Activated CD4-positive, alpha-beta T cell treated with anti-CD3 and anti-CD28 coated beads for 1 hour (primary cell): Measurements from ENCODE around the gene GRM5.
"Not testable (repeated sequence)": the region's sequence is repeated elsewhere in the genome, so short reads cannot be mapped to it uniquely, and the experiment has no call there.

Source experiments
- DNase-seq: peaks from one replicate; pipeline ENCODE4 v3.0.0-alpha.2; 2020

GRM5 gene

DNA sequence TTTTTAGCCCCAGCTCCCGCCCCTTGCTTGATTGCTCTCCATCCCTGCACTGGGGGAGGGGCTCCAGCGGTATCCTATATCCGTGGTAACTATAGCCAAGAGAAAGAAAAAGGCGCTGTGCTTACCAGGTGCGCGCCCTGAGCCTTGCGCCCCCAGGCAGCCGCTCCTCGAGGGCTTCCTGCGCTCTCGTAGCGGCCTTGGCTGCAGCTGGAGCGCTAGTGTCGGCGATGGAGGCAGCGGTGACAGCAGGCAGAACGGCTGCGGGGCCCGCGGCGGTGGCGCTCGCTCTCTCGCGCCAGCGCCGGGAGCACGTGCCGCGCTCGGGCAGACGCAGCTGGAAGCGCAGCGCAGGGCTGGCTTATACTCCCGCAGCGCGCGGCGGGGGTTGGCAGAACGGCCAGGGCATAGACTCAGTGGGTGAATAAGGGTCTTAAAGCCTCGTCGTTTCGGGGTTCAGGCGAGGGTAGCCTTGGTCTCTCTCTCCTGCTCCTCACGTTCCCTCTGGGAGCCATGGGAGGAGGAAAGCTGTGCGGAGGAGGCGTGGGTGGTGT, at the start of gene GRM5:
Gene GRM5 (minus strand): TSS at position 332 of the 551 bp plus-strand sequence. CDS start 18,110 bp downstream, outside the sequence.
- not testable (repeated sequence) for DNase-seq

DNA sequence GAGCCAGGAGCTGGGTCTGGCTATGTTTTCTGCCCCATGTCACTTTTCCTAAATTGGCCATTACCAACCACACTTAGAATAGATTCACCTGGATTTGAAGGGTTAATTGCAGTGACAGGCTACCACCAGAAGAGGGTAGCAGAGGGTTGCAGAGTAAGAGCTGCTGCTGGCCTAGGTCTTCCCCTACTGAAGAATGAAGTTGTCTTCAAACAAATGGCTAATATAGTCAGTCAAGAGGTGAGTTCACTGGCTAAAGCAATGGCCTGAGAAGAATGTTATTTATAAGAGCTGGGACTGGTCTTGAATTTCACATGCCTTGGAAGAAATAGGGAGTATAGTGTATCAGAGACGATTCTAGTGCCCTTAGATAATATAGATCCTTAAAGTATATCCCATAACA, 32.2 kb upstream of the GRM5 start:
- DNase-seq, result not testable (repeated sequence)

DNA sequence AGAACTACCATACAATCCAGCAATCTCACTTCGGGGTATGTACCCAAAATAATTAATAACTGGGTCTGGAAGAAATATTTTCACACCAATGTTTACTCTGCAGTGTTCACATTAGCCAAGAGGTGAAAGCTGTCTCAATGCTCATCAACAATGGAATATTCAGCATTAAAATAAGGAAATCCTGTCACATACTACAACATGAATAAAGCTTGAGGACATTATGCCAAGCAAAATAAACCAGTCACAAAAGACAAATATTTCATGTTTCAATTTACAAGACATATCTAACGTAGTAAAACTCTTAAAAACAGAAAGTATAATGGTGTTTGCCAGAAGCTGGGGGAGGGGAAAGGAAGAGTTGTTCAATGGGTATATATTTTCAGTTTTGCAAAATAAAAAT, 28.0 kb upstream of the GRM5 start:
- not testable (repeated sequence) for DNase-seq

DNA sequence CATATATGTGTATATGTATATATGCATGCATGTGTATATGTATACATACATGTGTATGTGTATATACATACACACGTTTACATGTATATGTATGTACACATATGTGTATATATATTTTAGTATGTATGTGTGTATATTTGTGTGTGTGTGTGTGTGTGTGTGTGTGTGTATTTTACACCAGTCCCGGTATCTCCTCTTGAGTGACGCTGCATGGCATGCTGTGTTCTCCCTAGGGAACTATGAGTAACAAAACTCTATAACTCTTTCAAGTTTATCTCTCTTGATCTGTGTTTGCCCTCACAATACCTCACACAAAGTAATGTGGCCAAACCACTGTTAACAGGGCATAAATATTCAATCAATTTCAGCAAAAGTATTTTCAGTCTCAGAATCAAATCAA, 19.2 kb upstream of the GRM5 start:
- DNase-seq, result not testable (repeated sequence)

DNA sequence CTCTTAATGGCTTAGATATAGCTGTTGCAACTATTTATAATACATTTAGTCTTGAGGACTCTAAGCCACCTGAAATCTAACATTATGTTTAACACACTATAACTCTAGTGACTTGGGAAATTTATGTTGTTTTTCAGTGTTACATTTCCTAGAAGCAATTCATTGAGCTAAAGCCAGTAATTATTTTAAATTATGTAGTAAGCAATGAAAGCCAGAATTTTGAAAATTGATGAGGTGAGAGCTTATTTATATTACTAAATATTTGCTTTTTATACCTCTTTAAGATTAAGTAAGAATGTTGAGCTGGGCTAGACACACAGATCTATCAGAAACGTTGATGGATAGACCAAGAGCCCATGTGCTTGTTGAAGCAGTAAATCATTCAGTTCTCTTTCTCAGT, 5.1 kb upstream of the GRM5 start:
- DNase-seq, result not testable (repeated sequence)

DNA sequence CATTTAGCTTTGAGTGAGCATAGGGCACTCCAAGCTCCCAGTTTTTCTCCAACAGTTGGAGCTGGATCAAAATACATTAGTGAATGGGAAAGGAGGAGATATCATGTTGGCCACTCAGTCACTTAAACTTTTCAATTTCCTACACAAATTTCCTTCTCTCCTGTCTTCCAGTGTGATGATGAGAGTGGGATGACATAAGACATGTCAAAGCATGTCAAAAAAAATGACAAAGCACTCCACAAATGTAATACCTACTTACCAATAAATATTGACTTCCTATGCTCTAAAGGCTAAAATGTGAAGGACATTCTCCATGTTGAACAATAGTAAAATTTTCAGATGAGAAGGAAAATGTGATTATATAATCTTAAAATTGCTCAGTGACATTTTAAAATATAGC, 1.5 kb upstream of the GRM5 start:
- DNase-seq, result no peak

DNA sequence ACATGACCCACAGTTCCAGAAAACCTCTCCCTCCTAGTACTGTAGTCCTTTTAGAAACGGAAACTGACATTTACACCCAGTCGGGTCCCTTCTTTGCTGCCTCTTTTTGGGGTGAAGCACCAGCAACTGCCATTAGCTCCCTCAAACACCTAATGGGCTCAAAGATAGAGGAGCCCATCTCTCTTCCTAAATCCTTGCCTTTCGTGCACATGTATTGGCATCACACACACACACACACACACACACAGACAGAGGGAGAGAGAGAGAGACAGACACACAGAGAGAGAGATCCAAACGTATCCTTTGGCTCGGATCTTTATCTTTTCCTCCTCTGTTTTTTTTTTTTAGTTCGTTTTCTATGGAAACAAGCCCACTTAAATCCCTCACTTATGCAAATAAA, 716 bp downstream of the GRM5 start:
- no peak for DNase-seq

DNA sequence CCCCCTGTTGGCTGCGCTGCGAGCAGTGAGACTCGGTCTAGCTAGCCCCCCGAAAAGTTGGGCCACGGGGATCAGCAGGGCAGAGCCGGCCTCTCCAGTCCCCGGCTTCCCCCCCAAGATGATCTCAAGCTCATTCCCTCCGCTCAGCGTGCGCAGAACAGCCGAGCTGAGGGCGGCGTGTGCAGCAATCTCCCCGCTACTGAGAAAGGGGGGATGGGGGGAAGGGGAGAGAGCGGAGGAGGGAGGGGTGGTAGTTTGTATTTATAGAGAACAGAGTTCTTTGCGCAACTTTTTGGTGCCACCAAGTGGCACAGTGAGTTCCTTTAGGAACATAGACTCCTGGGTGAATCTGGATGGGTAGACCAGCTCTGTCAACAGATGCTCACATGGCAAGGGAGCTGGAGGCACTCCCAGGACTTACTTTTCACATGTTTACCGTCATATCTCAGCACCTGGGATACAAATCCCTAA, 2.3 kb downstream of the GRM5 start:
- DNase-seq, result not testable (repeated sequence)

DNA sequence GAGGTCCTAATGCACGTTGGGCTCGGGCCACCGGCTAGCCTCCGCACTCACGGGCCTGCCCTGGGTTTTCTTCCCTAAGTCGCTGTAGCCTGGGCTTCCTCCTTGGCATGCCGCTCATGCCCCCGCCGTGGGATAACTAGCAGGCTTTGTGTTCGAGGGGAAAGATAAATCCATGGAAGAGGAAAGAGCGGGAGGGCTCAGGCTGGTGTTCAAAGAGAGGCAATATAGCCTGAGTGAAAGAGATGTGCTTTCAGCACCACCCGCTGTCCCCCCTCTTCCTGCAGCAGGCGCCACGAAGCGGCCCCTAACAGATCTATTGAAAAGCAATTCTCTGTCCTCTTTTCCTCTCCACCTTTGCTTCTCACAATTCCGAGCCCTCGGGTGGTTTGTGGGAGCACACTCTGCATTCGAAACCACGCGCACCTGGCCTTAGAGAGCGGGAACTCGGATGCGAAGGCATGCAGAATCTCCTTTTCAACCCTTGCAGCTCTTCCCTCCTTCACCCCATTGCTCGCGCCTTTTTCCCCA, 2.9 kb downstream of the GRM5 start:
- not testable (repeated sequence) for DNase-seq

DNA sequence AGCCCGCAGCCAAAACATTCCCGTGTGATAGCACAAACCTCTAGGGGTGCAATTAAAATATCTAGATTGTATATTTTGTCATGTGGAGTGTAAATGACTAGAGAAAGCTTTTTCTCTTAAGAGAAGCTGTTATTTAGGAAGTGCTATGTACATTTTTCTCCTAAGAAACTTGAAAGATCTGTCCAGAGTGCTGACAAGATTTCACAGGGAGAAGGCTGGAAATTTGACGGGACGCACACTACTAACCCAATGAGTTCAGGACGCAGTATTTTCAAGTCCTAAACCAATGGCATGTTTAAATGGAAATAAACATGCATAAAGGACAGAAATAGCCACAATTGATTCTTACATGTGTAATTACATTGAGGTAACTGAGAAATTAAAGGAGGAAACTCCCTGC, 3.9 kb downstream of the GRM5 start:
- not testable (repeated sequence) for DNase-seq

DNA sequence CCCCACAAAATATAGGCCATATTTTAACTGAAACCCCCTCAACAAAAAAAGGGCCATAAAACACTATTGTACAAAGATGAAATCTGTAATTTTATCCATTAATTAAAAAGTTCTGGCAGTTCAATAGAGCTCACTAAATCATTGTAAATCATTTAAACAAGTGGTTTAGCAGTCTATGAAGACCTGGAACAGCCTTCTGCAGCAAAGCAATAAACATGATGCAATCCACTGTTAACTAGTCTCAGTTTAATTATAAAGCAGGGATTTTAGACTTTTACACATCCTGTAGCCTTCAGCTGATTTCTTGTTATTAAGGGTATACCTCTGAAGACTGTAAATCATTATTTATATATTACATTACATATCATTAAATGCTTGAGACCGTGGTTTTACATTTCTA, 8.4 kb downstream of the GRM5 start:
- not testable (repeated sequence) for DNase-seq

DNA sequence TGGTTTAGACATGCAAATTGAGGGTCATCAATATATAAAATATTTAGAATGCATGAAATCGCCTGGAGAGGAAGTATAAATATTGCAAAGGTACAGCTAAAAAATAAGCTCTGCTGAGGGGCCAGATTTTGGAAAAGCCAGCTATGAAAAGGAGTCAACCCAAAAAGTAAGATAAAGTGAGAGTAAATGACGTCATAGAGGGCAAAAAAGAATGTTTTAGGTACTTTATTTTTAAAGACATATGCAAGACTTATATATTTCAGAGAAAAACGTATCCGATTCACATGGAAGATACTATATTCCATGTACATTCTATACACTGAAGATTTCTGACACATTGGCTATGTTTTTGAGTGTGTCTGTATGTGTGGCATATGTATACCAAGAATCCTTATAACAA, 13.6 kb downstream of the GRM5 start:
- no peak for DNase-seq

DNA sequence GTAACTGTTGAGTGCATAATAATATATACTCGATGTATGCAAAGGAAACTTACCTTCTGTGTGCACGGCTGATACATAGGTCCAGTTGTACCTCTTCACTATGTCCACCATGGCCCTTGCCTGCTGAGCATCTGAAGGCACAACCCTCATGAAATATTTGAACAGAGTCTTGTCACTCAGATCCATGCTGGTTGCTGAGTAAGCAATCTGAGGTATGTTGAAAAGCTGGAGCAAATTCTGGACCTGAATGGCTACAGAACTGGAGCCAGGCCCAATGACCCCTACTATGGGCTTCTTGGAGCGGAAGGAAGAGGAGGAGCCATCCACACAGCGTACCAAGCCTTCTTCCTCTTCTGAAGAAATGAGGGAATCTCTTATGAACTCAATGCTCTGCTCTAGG, 18.6 kb downstream of the GRM5 start:
- not testable (repeated sequence) for DNase-seq

DNA sequence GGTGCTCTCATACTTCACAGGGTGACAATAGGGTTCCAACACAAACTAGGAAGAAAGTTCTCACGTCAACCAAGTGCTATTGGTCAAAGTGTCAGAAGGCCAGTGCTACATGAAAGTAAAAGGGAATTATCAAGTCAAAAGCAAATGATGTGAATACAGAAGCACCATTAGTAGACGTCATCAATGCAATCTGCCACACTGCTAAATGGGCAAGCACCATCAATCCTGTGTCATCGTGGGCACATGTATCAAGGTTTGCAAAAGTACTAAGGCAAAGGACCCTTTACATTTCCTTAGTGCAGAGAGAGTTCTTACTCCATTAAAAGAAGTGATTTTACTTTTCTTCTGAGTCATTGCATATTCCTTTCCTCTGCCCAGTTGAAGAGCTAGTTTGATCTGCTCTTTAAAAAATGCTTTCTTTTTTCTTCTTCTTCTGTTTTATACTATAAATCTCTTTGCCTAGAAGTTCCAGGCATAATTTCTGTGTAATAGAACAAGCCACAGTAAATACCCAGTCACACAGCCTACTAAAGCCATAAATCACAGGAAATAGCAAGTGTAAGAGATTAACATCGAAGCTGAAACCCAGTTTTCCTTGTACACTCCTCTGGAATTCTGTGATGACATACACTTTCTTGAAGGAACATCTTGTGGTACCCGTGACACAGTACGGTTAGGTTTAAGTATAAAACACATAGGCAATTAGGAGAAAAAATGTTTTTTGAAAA, 21.8 kb downstream of the GRM5 start:
- not testable (repeated sequence) for DNase-seq

DNA sequence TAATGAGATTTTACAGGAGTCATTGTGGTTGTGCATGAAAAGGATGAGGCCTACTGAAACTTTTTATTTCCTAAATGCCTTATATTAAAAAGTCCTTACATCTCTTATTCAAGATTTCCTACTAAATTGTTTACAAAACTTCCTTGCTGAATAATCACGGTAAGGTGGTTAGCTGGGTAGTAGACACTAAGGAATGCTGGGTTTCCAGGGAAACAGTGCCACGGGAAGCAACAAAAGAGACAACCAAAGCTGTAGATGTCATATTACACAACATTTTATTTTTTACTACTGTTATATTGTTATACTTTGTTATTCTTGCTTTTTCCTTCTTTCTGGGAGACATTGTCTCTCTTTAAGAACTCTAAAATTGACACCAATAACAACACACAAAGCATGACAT, 36.1 kb downstream of the GRM5 start:
- DNase-seq, result not testable (repeated sequence)

DNA sequence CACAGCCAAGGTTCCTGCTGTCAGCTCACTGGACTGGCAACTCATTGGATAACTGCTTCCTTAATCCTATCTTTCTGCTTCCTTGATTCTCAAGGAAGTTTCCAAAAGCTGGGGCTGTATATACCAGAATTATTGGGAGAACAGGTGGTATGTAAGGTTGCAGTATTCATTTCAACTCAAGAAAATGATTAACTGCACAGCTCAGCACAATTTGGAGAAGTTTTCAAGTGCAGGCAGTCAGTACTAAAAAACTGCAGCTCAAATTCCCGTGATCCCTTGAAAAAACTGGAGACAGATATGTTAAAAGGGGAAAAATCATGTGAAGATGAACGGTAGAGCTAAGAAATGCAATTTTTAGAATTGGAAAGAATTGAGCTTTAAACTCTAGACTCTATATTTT, 44.4 kb downstream of the GRM5 start:
- no peak for DNase-seq

DNA sequence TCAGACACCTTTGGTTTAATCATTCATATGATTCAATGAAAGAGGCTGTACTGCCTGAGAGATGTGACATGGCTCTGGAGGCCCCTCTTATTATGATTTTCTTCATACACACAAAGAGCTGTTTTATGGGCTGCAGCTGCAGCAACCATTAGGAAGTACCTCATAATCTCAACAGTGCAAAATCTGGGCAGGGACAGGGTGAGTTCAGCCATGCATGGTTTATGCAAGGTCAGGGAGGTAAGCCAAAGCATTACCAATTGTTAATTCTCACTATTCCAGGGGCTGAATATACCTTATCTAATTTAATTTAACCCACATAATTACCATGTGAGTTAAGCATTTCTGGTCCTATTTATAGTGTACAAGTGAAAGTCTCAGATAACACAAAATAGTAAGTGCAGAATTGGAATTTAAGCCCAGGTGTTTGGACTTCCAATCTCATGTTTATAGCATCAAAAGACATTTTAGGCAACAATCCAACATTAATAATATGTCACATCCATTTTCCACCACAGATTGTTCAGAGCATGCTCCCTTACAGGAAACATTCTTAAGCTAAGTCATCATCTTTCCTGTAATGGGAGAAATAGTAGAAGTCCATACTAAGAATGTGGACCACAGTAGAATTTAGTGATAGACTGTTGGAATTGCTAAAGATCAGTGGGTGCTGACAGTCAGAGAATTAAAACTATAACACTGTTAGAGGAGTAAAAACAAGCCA, 45.8 kb downstream of the GRM5 start:
- not testable (repeated sequence) for DNase-seq

DNA sequence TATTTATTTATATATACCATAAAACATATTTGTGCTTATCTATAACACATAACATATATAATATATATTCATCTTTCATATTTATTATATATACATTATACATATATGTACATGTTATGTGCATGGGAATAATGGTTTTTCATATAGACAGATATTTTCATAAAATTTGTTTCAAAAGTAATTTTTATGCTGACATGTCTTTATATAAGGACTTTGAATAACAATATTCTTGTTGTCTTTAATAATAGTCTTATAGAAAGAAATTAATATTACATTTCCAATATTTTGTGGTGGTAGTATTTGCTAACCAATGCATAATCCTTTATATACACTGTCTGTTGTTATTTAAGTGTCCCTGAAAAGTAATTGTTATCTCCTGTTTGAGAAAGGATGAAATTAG, 49.6 kb downstream of the GRM5 start:
- DNase-seq, result no peak

DNA sequence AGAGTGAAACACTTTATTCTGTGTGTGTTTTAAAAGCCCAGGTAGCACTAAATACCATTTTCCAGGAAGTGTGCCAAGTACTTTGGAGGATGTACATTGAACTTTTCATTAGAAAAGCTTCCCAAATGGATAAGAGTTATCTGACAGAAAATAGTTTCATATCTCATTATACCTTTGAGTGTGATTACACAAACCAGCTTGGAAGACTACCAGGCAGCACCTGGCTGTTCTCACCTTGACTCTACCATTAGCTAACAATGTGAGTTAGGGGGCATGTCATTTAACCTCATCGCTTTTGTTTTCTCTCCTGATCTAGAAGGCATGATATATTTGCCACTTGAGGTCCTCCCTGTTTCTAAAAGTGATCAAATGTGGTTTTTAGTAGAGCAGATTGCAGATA, 50.2 kb downstream of the GRM5 start:
- no peak for DNase-seq

DNA sequence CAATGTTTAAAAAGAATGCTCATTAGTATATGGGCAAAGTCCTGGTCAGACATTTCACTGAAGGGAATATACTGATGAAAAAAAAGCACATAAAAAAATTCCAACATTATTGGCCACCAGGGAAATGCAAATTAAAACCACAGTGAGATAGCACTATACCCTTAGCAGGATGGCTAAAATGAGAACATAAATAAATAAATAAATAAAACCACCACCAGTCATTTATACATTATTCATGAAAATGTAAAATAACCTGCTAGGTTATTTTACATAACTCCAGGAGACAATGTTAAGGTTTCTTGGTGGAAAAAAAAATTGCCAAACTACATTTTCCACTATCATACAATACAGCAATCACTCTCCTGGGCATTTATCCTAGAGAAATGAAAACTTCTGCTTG, 64.9 kb downstream of the GRM5 start:
- not testable (repeated sequence) for DNase-seq

DNA sequence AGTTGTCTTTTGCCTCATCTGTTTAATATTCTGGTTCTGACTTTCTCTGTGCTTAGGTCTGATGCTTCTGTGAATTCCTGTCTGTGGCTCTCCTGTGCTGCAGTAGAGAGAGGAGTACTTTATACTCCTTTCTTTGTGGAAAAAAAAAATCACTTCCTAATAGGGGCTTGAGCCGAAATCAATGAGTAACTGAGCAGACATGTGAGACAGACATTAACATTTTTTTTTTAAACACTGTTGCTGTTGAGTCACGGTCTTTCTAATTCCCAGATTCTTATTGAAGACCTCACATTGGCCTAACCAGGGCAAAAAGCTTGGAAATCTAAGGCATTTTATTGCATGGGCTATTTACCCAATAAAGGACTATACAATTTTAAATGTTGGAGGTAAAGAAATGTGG, 86.1 kb downstream of the GRM5 start:
- DNase-seq, result no peak

DNA sequence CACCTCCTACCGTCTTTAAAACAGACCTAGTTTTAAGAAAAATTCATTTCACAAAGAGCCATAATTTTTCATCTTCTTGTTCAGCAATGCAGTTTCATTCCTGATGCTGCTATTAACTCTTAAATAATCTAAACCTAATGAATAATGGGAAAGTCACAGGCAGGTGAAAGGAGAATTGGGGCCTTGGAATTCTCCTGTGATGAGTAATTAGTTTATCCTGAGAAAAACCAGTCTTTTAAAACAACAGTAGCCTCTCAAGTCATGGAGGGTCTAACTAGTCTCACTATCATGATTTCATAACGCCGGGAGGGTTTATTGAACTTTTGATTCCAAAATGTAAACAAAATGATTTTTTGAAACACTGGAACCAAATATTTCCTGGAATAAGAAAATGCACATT, 86.8 kb downstream of the GRM5 start:
- DNase-seq, result not testable (repeated sequence)

DNA sequence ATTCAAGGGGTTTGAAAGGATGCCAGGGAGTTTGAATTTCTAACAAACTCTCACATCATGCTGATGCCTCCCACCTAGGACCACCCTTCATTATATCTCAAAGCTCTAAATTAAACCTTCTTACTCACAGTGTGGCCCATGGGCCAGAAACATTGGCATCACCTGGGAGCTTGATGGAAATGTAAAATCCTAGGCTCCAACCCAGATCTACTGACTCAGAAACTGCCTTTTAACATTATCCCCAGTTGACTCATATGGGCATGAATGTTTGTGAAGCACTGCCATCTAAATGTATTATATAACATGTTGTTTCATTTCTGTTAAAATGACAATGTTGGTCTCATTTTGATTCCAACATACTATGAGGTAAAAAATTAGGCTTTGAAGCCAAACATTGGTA, 90.3 kb downstream of the GRM5 start:
- not testable (repeated sequence) for DNase-seq

DNA sequence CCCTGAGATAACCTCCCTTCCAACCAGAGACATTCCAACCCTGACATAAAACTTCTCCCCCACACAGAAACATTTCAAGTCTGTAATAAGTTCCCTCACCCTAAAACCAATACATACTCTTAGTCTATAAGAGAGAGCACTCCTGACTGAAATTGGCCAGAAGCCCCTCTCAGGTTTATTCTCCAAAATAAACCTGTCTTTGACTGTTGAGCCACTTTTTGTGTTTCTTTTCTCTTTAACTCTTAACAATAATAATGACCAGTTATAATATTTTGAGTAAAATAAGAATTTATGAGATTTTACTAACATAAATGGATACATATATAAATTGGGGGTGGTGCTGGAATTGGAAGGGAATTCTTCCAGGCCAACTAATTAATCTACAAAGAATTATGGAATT, 93.6 kb downstream of the GRM5 start:
- no peak for DNase-seq
